T1000 (cell line): ENCODE results near the gene TUBA1A.
"Not testable (repeated sequence)": the region's sequence is repeated elsewhere in the genome, so short reads cannot be mapped to it uniquely, and the experiment has no call there.

Source experiments
- DNase-seq: peaks from one replicate; lab custom pipeline; 2025; ENCODE audit warnings: mixed read lengths; lab: John Stamatoyannopoulos, UW

TUBA1A gene

DNA sequence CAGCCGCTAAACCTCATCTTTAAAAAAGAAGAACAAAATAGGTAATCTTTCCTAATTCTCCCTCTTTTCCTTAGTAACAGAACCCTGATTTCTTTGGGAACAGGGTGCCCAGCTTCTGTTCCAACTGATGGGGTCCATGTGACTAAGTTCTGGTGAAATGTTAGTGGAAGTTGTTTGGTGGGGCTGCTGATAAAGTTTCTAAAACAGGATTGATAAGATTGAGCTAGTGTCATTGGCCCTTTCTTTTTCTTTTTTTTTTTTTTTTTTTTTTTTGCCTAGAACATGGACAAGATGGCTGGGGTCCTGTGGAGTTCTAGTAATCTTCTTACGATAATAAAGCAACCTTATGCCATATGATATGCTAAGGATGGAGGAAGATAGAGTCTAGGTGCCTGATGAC, 41.5 kb downstream of the TUBA1A start:
- DNase-seq: no peak

DNA sequence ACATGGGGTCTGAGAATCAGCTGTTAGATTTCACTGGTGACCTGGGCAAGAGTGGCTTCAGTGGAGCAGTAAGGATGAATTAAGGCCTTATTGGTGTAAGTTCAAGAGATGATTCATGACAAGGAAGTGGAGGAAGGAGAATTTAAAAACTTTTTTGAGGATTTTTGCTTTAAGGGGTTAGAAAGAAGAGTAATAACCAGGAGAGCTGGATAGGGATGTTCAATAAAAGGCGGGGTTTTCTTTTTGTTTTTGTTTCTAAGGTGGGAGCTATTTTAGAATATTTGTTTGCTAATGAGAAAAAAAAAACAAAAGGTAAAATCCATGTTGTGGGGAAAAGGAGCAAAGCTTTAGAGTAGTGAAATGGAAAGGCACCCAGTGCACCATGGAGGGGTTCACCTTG, 42.5 kb downstream of the TUBA1A start:
- no peak for DNase-seq

DNA sequence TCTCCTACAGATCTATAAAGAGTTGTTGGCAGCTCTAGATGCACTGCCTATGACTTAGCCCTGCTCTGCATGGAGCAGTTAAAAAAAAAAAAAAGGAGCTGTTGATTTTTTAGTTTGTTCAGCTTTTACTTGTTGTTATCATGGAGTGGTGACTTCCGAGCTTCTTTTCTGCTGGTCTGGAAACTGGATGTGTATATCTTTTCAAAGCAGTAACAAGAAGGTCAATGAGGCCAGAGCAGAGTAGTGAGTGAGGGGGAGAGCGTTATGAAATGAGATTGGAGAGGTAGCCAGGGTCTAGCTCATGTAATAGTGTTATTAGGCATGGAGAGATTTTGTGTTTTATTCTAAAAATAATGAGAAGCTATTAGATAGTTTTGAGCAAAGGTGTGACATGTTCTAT, 44.5 kb downstream of the TUBA1A start:
- DNase-seq: no peak

DNA sequence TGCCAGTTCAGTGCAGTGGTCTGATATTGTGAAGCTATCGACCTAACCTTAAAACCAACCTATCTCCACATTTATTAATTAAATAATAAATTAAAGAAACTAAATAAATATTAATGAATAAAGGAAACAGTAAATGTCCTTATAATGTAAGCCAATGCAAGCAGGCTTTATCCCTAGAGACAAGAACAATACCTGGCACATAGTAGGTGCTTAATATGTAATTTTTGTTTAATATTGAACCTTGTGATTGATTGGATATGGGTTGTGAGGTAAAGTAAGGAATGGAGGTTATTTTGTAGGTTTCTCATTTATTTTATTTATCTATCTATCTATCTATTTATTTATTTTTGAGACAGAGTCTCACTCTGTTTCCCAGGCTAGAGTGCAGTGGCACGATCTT, 49.9 kb downstream of the TUBA1A start:
- DNase-seq: no peak

DNA sequence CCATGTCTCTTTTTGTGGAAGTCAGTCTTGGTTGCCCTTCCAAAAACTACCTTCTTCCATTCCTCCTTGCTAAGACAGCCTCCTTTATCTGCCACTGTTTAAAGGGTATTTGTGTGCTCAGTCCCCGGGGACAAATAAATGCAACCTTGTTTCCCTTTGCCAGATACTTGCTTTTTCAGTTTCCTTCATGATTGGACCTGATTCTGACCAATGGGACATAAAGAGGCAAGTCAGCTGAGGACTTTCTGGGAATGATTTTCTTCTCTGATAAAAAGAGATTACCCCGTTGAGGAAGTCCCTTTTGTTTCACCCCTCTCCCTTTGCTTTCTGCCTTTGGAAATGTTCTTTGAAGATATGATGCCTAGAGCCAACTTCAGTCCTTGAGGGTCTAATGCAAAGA, 50.3 kb downstream of the TUBA1A start:
- DNase-seq: no peak

DNA sequence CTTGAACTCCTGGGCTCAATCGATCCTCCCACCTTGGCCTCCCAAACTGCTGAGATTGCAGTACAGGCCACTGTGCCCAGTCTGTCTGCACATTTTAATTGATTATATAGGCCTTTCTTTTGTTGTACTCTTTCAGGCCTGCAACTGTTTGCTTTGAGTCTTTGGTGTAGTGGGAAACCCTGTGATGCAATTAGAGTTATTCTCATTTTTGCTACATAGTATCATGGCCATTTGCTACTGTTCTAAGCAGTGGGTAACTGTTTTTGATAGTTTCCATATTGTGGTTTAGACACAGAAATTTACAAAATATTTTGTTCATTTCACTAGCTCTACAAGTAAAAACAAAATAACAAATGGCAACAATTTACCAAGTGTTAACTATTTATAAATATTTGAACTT, 51.4 kb downstream of the TUBA1A start:
- DNase-seq: no peak

DNA sequence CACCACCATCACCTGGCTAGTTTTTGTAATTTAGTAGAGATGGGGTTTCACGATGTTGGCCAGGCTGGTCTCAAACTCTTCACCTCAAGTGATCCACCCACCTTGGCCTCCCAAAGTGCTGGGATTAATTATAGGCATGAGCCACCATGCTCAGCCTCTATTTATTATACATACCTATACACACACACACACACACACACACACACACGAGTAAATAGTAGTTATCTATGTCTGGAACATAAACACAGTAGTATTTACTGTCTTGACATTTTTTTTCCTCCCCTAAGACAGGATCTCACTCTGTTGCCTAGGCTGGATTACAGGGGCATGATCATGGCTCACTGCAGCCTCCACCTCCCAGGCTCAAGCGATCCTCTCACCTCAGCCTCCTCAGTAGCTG, 51.9 kb downstream of the TUBA1A start:
- not testable (repeated sequence) for DNase-seq
